Effector memory CD8-positive, alpha-beta T cell (primary cell): ENCODE results near the gene CRISP1.

ENCODE experiments used
- ATAC-seq: fragments of 150-1000 bp; cut with Tn5 transposase; replicated peaks from 2 replicates; pipeline ENCODE4 v1.10.0; 2021; ENCODE audit warnings: mild to moderate bottlenecking, moderate library complexity
- DNase-seq, 3 experiments: peaks; one replicate each; pipeline ENCODE4 v3.0.0; 2021
- H3K27ac Mint-ChIP-seq, 2 donors: one replicate each; pipeline ENCODE4 v1.8.0; 2022; ENCODE audit warnings: mild to moderate bottlenecking in 2 of 2, mixed read lengths in 2 of 2, moderate library complexity in 2 of 2
- H3K27me3 Mint-ChIP-seq, 2 donors: one replicate each; pipeline ENCODE4 v1.8.0; 2022; ENCODE audit warnings: mixed read lengths in 2 of 2
- H3K36me3 Mint-ChIP-seq: one replicate; pipeline ENCODE4 v1.8.0; 2022; ENCODE audit warnings: mild to moderate bottlenecking, moderate library complexity, mixed read lengths; ENCODE audit not compliant: insufficient read depth
- H3K4me1 Mint-ChIP-seq, 2 donors: one replicate each; pipeline ENCODE4 v1.8.0; 2022; ENCODE audit warnings: low read depth in 2 of 2, mixed read lengths in 2 of 2
- H3K4me3 Mint-ChIP-seq, 2 donors: one replicate each; pipeline ENCODE4 v1.8.0; 2022; ENCODE audit warnings: mild to moderate bottlenecking in 2 of 2, mixed read lengths in 2 of 2, moderate library complexity in 2 of 2
- H3K9me3 Mint-ChIP-seq, 2 donors: one replicate each; pipeline ENCODE4 v1.8.0; 2022; ENCODE audit warnings: mixed read lengths in 2 of 2

Gene CRISP1

GRCh38 chr6:49888742-49889431 is 22.6 kb upstream of the CRISP1 start:
- H3K4me3 Mint-ChIP-seq, result no peak overlapping the region
- no peak for ATAC-seq

GRCh38 chr6:49868951-49869529 is 2.7 kb upstream of the CRISP1 start:
- no peak for ATAC-seq
- Mint-ChIP-seq H3K4me1 (no peaks in the 10 kb centered on the region), H3K27ac (no peak overlapping the region), H3K9me3 (peaks cover 10 to 11% of the 10 kb centered on the region in 2 donors), H3K4me3 (no peak overlapping the region), H3K36me3 (no peaks in the 10 kb centered on the region), H3K27me3 (no peaks in the 10 kb centered on the region)
- DNase-seq, result no peak

More at GRCh38 chr6:49888742-49889431, 22.6 kb upstream of the CRISP1 start:
- no peak for DNase-seq
- Mint-ChIP-seq H3K36me3 (no peaks in the 10 kb centered on the region), H3K9me3 (peaks cover 20 to 28% of the 10 kb centered on the region in 2 donors), H3K27ac (no peak overlapping the region), H3K4me1 (no peaks in the 10 kb centered on the region), H3K27me3 (no peaks in the 10 kb centered on the region)

- Mint-ChIP-seq H3K9me3 (peaks cover 7 to 8% of the 10 kb centered on the region in 2 donors), H3K4me1 (no peaks in the 10 kb centered on the region), H3K4me3 (no peak overlapping the region), H3K36me3 (no peaks in the 10 kb centered on the region), H3K27ac (no peak overlapping the region), H3K27me3 (no peaks in the 10 kb centered on the region)
- ATAC-seq, result no peak
- DNase-seq, result no peak
These were observed 10.1 kb downstream of the CRISP1 start for GRCh38 chr6:49856282-49856681.

- no peaks in the 10 kb centered on the region for H3K27me3 Mint-ChIP-seq
- H3K36me3 Mint-ChIP-seq, result no peaks in the 10 kb centered on the region
- ATAC-seq, result no peak
- H3K27ac Mint-ChIP-seq, result no peak overlapping the region
- no peak overlapping the region for H3K4me3 Mint-ChIP-seq
- H3K4me1 Mint-ChIP-seq, result no peaks in the 10 kb centered on the region
- H3K9me3 Mint-ChIP-seq, result peaks cover 7 to 8% of the 10 kb centered on the region in 2 donors
- DNase-seq, result no peak
These were observed 11.1 kb downstream of the CRISP1 start for GRCh38 chr6:49855221-49855620.

GRCh38 chr6:49852975-49853374 is 13.4 kb downstream of the CRISP1 start:
- no peaks in the 10 kb centered on the region for H3K9me3 Mint-ChIP-seq
- H3K4me1 Mint-ChIP-seq, result no peaks in the 10 kb centered on the region
- no peaks in the 10 kb centered on the region for H3K36me3 Mint-ChIP-seq
- H3K27ac Mint-ChIP-seq, result no peak overlapping the region
- H3K27me3 Mint-ChIP-seq, result no peaks in the 10 kb centered on the region
- no peak overlapping the region for H3K4me3 Mint-ChIP-seq
- DNase-seq (no peak), ATAC-seq (no peak)

GRCh38 chr6:49849213-49849907 is 17.0 kb downstream of the CRISP1 start:
- no peak for ATAC-seq
- H3K4me3 Mint-ChIP-seq, result no peak overlapping the region
- H3K27ac Mint-ChIP-seq, result no peak overlapping the region

GRCh38 chr6:49847673-49848072 is 18.7 kb downstream of the CRISP1 start:
- ATAC-seq, result no peak
- DNase-seq, result no peak
- Mint-ChIP-seq H3K4me1 (no peaks in the 10 kb centered on the region), H3K27me3 (no peaks in the 10 kb centered on the region), H3K9me3 (peaks cover 5 to 6% of the 10 kb centered on the region in 2 donors), H3K36me3 (no peaks in the 10 kb centered on the region), H3K27ac (no peak overlapping the region), H3K4me3 (no peak overlapping the region)

More at GRCh38 chr6:49849213-49849907, 17.0 kb downstream of the CRISP1 start:
- no peaks in the 10 kb centered on the region for H3K27me3 Mint-ChIP-seq
- H3K4me1 Mint-ChIP-seq, result no peaks in the 10 kb centered on the region
- no peaks in the 10 kb centered on the region for H3K36me3 Mint-ChIP-seq
- H3K9me3 Mint-ChIP-seq, result peaks cover 0 to 2% of the 10 kb centered on the region in 2 donors
- DNase-seq, result no peak

GRCh38 chr6:49847014-49847413 is 19.3 kb downstream of the CRISP1 start:
- H3K36me3 Mint-ChIP-seq, result no peaks in the 10 kb centered on the region
- H3K27me3 Mint-ChIP-seq, result no peaks in the 10 kb centered on the region
- no peaks in the 10 kb centered on the region for H3K4me1 Mint-ChIP-seq
- no peak for DNase-seq
- H3K4me3 Mint-ChIP-seq, result no peak overlapping the region
- no peak overlapping the region for H3K27ac Mint-ChIP-seq
- peaks cover 5 to 6% of the 10 kb centered on the region in 2 donors for H3K9me3 Mint-ChIP-seq
- no peak for ATAC-seq

GRCh38 chr6:49841424-49841823 is 24.9 kb downstream of the CRISP1 start:
- DNase-seq (no peak), ATAC-seq (no peak)
- Mint-ChIP-seq H3K27ac (no peak overlapping the region), H3K9me3 (peaks cover 5 to 6% of the 10 kb centered on the region in 2 donors), H3K27me3 (no peaks in the 10 kb centered on the region), H3K36me3 (no peaks in the 10 kb centered on the region), H3K4me1 (no peaks in the 10 kb centered on the region), H3K4me3 (no peak overlapping the region)

GRCh38 chr6:49839957-49840356 is 26.4 kb downstream of the CRISP1 start:
- Mint-ChIP-seq H3K27ac (no peak overlapping the region), H3K36me3 (no peaks in the 10 kb centered on the region), H3K4me1 (no peaks in the 10 kb centered on the region), H3K4me3 (no peak overlapping the region), H3K27me3 (no peaks in the 10 kb centered on the region), H3K9me3 (peaks cover 3 to 6% of the 10 kb centered on the region in 2 donors)
- DNase-seq (no peak), ATAC-seq (no peak)

- H3K4me3 Mint-ChIP-seq, result no peak overlapping the region
- no peaks in the 10 kb centered on the region for H3K36me3 Mint-ChIP-seq
- H3K27me3 Mint-ChIP-seq, result no peaks in the 10 kb centered on the region
- H3K4me1 Mint-ChIP-seq, result no peaks in the 10 kb centered on the region
- DNase-seq (no peak), ATAC-seq (no peak)
- peaks cover 3 to 6% of the 10 kb centered on the region in 2 donors for H3K9me3 Mint-ChIP-seq
- H3K27ac Mint-ChIP-seq, result no peak overlapping the region
These were observed 27.2 kb downstream of the CRISP1 start for GRCh38 chr6:49839162-49839561.

- ATAC-seq, result no peak
- no peak for DNase-seq
- Mint-ChIP-seq H3K27me3 (no peaks in the 10 kb centered on the region), H3K4me3 (no peak overlapping the region), H3K4me1 (no peaks in the 10 kb centered on the region), H3K9me3 (peaks cover 0 to 1% of the 10 kb centered on the region in 2 donors), H3K27ac (no peak overlapping the region), H3K36me3 (no peaks in the 10 kb centered on the region)
These were observed 31.2 kb downstream of the CRISP1 start for GRCh38 chr6:49835140-49835539.

GRCh38 chr6:49833386-49833785 is 32.9 kb downstream of the CRISP1 start:
- no peaks in the 10 kb centered on the region for H3K4me1 Mint-ChIP-seq
- H3K4me3 Mint-ChIP-seq, result no peak overlapping the region
- DNase-seq (no peak), ATAC-seq (no peak)
- no peaks in the 10 kb centered on the region for H3K36me3 Mint-ChIP-seq
- no peaks in the 10 kb centered on the region for H3K27me3 Mint-ChIP-seq
- peaks cover 0 to 3% of the 10 kb centered on the region in 2 donors for H3K9me3 Mint-ChIP-seq
- H3K27ac Mint-ChIP-seq, result no peak overlapping the region
